ENCODE data around the gene KCNQ1OT1.

Gene KCNQ1OT1

GRCh38 chr11:2699531-2700414, at the start of gene KCNQ1OT1:
KCNQ1OT1 (minus strand) TSS chr11:2699994.
- peak; percentile 81 for DNase-seq

DNA sequence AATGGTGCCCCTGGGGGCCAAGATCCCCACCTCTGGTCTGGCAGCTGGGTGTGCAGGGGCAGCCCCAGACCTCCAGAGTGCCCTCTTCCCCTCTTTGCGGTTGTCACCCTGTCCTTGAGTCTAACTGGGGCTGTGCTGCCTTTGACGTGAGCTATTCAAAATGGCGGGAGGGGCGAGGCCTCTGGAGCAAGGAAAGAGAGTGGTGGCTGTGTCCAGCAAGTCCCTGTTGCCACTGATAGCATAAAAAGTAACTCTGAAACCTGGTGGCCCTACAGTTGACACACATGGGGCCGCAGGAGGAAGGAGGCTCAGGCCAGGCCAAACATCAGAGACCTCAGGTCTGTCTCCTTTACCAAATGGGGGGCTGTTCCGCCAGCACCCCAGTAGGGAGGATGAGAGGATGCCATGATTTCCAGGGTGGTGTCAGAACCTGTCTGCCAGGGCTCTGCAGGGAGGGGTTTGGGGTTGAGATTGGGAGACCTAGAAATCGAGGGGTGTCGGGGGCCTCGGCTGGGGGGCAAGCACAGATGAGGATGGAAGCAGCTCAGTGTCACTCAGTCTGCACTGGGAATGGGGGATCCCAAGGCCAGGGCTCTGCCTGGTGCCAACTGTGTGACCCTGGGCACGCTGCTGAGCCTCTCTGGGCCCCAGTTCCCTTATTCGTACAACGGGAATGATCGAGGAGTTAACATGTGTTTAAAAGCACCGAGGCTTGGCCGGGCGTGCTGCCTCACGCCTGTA, 49.2 kb upstream of the KCNQ1OT1 start:
- DNase-seq: no peak

GRCh38 chr11:2748061-2748813, 48.4 kb upstream of the KCNQ1OT1 start:
- no peak for DNase-seq

- DNase-seq: no peak
These were observed 47.6 kb upstream of the KCNQ1OT1 start for GRCh38 chr11:2747248-2748027.

GRCh38 chr11:2746401-2747247, 46.8 kb upstream of the KCNQ1OT1 start:
- no peak for DNase-seq

DNA sequence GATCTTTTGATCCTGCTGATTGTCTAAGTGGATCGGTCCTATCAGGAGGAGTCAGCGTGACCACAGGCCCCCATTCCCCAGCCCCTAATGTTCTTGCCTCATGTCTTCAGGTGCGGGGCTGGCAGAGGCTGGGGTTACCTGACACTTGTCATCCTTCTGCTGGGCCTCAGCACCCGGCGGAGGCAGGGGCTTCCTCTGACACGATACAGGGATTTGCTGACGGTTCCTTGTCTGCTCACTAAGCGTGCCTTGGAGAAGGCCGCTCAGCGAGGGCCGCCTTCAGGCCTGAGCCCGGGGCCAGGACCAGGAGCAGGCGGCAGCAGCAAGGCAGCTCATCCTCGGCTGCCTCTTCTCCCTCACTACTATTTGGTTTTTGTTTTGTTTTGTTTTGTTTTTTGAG, 45.7 kb upstream of the KCNQ1OT1 start:
- no peak for DNase-seq

GRCh38 chr11:2744166-2744565, 44.4 kb upstream of the KCNQ1OT1 start:
- no peak for DNase-seq

GRCh38 chr11:2743427-2744110, 43.8 kb upstream of the KCNQ1OT1 start:
- DNase-seq: no peak

DNA sequence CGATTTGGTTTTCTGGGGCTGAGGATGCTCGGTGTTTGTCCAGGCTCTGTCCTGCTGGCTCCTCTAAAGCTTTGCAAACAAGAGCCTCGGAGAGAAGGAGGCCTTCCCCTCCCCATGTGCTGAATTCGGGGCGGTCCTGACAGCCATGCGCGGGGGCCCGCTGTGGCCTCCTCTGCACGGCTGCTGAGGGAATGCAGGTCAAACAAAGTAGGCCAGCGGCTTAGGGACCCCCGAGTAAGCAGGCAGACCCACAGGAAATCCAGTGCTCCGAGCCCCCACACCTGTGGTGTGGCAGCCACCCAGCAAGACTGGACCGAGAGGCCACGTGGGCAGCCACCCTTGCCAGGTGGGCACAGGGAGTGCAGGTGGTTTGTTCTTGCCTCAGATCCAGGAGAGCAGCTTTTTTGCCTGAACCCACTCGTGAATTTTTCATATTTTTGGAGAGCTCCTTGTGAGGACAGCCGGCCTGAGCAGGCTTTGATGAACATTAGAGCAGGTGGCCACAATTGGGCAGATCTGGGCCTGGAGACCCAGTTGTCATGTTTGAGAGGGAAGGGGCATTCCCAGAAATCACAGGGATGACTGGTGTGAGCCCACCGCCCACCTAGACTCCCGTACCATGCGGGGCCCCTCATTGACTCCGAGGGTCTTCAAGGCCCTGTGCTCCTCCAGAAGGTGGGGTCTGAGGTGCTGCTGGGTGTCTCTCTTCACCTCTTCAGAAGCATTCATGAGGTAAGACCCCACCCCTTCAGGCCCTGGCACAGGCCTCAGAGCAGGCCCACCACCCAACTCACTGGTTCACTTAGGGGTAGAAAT, 43.0 kb upstream of the KCNQ1OT1 start:
- DNase-seq: no peak

DNA sequence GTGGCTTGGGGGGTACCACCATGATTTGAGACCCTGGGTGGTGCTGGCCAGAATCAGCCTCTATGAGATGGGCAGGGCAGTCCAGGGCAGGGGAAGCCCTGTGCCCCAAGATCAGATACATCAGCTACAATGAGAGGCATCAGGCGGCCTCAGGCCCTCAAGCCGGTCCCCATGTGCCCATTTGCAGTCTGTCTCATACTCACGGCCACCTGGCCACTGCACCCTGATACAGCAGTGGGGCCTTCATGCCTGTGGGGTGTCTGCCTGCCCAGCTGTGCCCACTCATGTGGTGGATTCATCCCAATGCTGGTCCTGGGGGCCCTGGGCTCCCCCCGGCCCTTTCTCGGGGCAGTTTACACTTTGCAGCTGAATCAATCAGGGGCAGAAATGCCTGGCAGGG, 42.4 kb upstream of the KCNQ1OT1 start:
- no peak for DNase-seq

- DNase-seq: no peak
These were observed 41.8 kb upstream of the KCNQ1OT1 start for GRCh38 chr11:2741377-2742131.

GRCh38 chr11:2741006-2741376, 41.2 kb upstream of the KCNQ1OT1 start:
- no peak for DNase-seq

DNA sequence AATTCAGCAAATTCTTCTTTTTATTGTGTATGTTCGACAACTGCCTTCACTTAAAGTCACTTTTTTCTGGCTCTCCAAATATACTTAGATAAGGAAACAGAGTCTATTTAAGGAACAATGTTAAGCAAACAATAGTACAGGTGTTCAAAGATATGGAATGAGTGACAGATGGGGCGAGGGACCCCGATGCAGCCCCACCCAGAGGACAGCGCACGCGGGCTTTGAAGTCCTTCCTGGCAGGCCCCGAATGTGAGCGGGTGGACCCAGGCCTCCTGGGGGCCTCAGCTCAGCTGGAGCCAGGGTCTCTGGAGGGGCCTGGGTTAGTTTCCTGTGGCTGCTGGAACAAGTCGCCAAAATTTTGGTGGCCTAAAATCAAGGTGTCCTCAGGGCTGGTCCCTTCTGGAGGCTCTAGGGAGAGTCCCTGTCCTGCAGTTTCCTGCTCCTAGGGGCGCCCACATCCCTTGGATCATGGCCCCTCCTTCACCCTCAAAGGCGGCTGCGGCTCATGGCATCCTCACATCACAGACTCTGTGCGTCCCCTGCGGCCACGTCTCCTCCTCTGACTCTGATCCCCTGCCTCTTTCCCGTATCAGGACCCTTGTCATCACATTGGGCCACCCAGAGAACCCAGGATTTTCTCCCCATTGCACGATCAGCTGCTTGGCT, 40.6 kb upstream of the KCNQ1OT1 start:
- DNase-seq: no peak

DNA sequence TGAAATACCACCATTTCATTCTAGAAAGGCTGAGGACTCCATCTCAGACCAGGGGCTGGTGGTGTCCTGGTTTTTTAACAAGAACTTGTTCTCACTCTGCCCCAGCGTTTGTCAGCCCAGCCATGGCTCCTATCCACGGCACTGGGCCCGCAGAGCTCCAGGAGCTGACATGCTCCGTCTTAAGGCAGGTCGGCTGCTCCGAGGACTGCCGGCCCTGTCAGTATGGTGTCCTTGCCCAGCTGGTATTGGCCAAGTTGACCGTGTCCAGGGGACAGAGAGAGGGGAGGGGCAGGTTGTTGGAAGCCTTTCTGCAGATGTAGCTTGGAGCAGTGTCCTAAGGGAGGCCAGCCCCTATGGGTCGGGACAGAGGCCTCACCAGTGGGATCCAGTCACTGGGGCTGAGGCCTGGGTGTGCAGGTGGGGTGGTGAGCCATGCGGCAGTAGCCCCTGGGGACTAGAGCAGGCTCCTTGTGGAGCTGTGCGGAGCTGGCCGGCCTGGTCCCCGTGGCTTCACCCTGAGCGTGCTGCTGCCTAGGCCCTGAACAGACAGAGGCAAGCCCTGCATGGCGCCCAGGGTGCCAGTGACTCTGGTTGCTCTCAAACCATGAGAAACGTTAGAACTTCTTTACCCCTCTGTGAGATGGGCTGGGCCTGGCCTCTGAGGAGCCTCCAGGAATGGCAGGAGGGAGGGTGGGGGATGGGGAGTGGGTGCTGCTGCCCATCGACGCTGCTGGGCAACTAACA, 39.9 kb upstream of the KCNQ1OT1 start:
- no peak for DNase-seq

GRCh38 chr11:2738551-2739431, 39.0 kb upstream of the KCNQ1OT1 start:
- no peak for DNase-seq

GRCh38 chr11:2737866-2738265, 38.1 kb upstream of the KCNQ1OT1 start:
- no peak for DNase-seq

- DNase-seq: no peak
These were observed 37.4 kb upstream of the KCNQ1OT1 start for GRCh38 chr11:2737226-2737590.

All from activated CD8-positive, alpha-beta memory T cell treated with anti-CD3 and anti-CD28 coated beads, Interleukin-2, amount 50 U/mL, for 4 hours (primary cell).